NCI-H446 treated with DMSO at 0.1 percent for 48 hours (cell line): Measurements from ENCODE around the gene PLEKHA6.

ENCODE experiments used
- DNase-seq: peaks from one replicate; lab custom pipeline; 2025; lab: John Stamatoyannopoulos, UW

Gene PLEKHA6

GRCh38 chr1:204359474-204360255 is at the start of gene PLEKHA6:
PLEKHA6 (minus strand) TSS chr1:204359929; CDS start chr1:204273727, 86,202 bp downstream.
- peak; percentile 95 for DNase-seq

- no peak for DNase-seq
Measured at GRCh38 chr1:204409123-204409522, 49.4 kb upstream of the PLEKHA6 start.

- DNase-seq, result no peak
Measured at GRCh38 chr1:204408602-204409001, 48.9 kb upstream of the PLEKHA6 start.

- peak; percentile 18 for DNase-seq
Measured at GRCh38 chr1:204408074-204408507, 48.4 kb upstream of the PLEKHA6 start.

GRCh38 chr1:204407295-204407971 is 47.7 kb upstream of the PLEKHA6 start:
- no peak for DNase-seq

GRCh38 chr1:204406621-204407020 is 46.9 kb upstream of the PLEKHA6 start:
- no peak for DNase-seq

- no peak for DNase-seq
Measured at GRCh38 chr1:204405988-204406387, 46.3 kb upstream of the PLEKHA6 start.

- DNase-seq, result no peak
Measured at GRCh38 chr1:204404629-204405028, 44.9 kb upstream of the PLEKHA6 start.

- no peak for DNase-seq
Measured at GRCh38 chr1:204402391-204402790, 42.7 kb upstream of the PLEKHA6 start.

- no peak for DNase-seq
Measured at GRCh38 chr1:204401730-204402129, 42.0 kb upstream of the PLEKHA6 start.

- no peak for DNase-seq
Measured at GRCh38 chr1:204400882-204401510, 41.3 kb upstream of the PLEKHA6 start.

- peak; percentile 91 for DNase-seq
Measured at GRCh38 chr1:204398197-204399125, 38.7 kb upstream of the PLEKHA6 start.

- no peak for DNase-seq
Measured at GRCh38 chr1:204396015-204396583, 36.4 kb upstream of the PLEKHA6 start.

GRCh38 chr1:204391629-204392028 is 31.9 kb upstream of the PLEKHA6 start:
- DNase-seq, result no peak

GRCh38 chr1:204390751-204391466 is 31.2 kb upstream of the PLEKHA6 start:
- DNase-seq, result no peak

- DNase-seq, result no peak
Measured at GRCh38 chr1:204385727-204386126, 26.0 kb upstream of the PLEKHA6 start.

GRCh38 chr1:204384636-204385352 is 25.1 kb upstream of the PLEKHA6 start:
- DNase-seq, result peak; percentile 88

- DNase-seq, result no peak
Measured at GRCh38 chr1:204383163-204383904, 23.6 kb upstream of the PLEKHA6 start.

GRCh38 chr1:204382714-204383083 is 23.0 kb upstream of the PLEKHA6 start:
- no peak for DNase-seq
